GM21447 (cell line): ENCODE data around the gene SMC6.

Source experiments
- ATAC-seq: cut with Tn5 transposase; IDR thresholded peaks from one replicate; pipeline ENCODE4 v1.9.1; 2021; ENCODE audit not compliant: unreplicated experiment

SMC6 gene

GRCh38 chr2:17621781-17622180 lies 131.8 kb downstream of the SMC6 start:
- no peak for ATAC-seq

DNA sequence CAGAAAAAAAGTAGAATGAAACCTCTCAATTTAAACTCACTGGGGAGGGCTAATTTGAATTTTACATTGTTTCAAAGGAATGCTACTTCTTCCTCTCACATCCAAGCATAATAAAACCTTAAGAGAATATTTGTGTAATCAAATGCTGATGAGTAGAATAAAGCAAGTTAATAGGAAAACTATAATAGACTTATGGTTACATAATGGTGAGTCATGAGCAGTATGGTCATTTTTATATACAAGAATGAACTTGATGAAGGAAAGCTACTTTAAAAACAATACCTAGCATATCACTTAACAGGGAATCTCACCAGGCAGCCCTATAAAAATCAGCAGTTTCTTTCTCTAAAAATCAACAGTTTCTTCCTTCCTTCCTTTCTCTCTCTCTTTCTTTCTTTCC lies 132.8 kb downstream of the SMC6 start:
- ATAC-seq: no peak

DNA sequence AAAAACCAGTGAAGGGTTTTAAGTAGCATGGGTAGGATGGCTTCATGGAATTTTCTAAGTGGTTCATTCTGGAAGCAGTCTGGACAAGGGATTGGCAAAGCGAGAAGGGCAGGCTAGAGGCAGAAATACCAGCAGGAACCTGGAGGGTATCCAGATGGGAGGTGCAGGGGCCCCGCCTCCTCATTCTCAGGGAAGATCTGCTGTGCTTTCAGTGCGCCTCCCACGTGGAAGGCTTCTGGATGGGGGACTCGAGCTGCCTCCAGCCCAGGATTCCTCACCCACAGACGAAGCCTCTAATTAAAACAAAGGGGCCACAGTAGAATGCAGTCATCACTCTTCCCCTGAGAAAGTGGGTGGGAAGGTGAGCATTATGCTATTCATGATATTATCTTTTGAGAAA lies 133.3 kb downstream of the SMC6 start:
- no peak for ATAC-seq

GRCh38 chr2:17617955-17618354 lies 135.7 kb downstream of the SMC6 start:
- ATAC-seq: no peak

GRCh38 chr2:17617516-17617915 lies 136.1 kb downstream of the SMC6 start:
- ATAC-seq: no peak

DNA sequence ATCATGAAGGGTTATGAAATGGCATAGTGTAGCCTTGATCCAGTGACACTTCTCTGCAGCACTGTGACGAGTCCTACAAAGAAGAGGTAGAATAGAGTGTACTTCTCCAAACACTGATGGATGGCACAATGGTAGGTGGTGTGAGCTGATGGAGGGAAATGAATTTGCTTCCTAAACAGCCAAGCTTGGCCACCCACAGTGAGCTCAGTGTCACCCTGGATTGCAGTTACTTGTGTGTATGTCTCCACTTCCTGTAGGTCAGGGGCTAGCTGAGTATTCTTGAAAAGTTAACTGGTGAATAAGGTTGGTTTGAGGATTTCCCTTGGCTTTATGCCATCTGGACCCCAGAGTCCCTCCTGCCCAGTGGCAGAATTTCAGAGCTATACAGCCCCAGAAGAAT lies 137.2 kb downstream of the SMC6 start:
- ATAC-seq: no peak

DNA sequence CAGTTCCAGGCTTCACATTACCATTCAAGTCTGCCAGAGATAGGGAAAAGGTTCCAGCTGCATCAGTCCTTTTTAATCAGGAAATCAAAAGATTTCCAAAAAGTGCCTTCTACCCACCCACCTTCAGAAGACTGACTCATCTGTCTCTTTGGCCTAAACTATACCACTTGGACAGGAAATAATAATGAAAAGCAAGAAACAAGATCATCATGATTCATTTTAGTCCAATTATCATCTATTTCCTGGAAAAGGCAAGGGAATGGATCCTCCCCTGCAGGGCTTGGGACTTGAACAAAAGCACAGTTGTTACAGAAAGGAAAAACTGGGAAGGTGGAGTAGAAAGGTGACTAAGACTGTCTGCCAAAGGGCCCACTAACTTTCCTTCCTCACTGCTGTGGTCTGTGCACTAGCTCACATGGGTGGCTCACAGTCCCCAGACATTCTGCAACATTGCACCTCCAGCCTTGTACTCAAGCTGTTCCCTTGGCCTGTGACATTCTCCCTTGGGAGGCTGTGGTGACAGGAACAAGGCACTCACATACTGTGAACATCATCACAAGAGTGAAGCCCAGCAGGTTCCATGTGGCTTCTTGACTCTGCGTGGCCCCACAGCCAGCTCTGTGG lies 137.8 kb downstream of the SMC6 start:
- ATAC-seq: no peak

GRCh38 chr2:17615147-17615546 lies 138.5 kb downstream of the SMC6 start:
- ATAC-seq: no peak

- no peak for ATAC-seq
These were observed 139.3 kb downstream of the SMC6 start for GRCh38 chr2:17614174-17614930.
